PC-9 (cell line): Measurements from ENCODE around the gene NGB. TPM values are rescaled to one million over a fixed set of nuclear protein-coding genes. Genes with fewer than 3 reads are reported as not detected.

Experiments
- BruUV-seq: library from RNA; stranded (reverse); fragments of 400-500 nt; replicated peaks from 2 replicates; lab custom pipeline; 2021; lab: Mats Ljungman, UMichigan
- CTCF ChIA-PET: fragments of 300-600 bp; sonication (Branson Sonifier 250); formaldehyde crosslinking; loops from one replicate; lab custom pipeline; 2022; ENCODE audit warnings: antibody characterized with exemption; lab: Charles Lee
- POLR2A ChIA-PET: fragments of 300-600 bp; sonication (Branson Sonifier 250); formaldehyde crosslinking; loops from one replicate; lab custom pipeline; 2022; ENCODE audit warnings: antibody characterized with exemption; ENCODE audit not compliant: unreplicated experiment; lab: Charles Lee
- DNase-seq, 2 experiments: peaks; one replicate each; pipeline versions ENCODE4 v3.0.0 to v3.0.0-alpha.2; 2015 to 2022; ENCODE audit warnings: mixed read lengths in 1 of 2
- H2AFZ ChIP-seq: fragments of 200-600 bp; sonication (generic); 2 replicates; pipeline ENCODE4 v1.8.1; 2017; ENCODE audit warnings: antibody characterized with exemption
- H3F3A ChIP-seq: fragments of 200-600 bp; sonication (generic); 2 replicates; pipeline ENCODE4 v1.8.1; 2017; ENCODE audit warnings: antibody characterized with exemption, mild to moderate bottlenecking, low read depth; ENCODE audit not compliant: insufficient read depth
- H3K27ac ChIP-seq: fragments of 200-600 bp; sonication (generic); 2 replicates; pipeline ENCODE4 v1.6.1; 2016; ENCODE audit warnings: mixed run types
- H3K27me3 ChIP-seq: fragments of 200-600 bp; sonication (generic); 2 replicates; pipeline ENCODE4 v1.6.1; 2016; ENCODE audit warnings: low read depth, mixed run types; ENCODE audit not compliant: insufficient read depth
- H3K36me3 ChIP-seq: fragments of 200-600 bp; sonication (generic); 2 replicates; pipeline ENCODE4 v1.6.1; 2016; ENCODE audit warnings: low read depth, mixed run types
- H3K4me1 ChIP-seq: fragments of 200-600 bp; sonication (generic); replicated peaks from 2 replicates; pipeline ENCODE4 v1.6.1; 2016; ENCODE audit warnings: mixed run types; ENCODE audit not compliant: insufficient read depth
- H3K4me2 ChIP-seq: fragments of 200-600 bp; sonication (generic); 2 replicates; pipeline ENCODE4 v1.6.1; 2017; ENCODE audit warnings: mixed run types
- H3K4me3 ChIP-seq: fragments of 200-600 bp; sonication (generic); 2 replicates; pipeline ENCODE4 v1.6.1; 2016; ENCODE audit warnings: mixed run types
- H3K79me2 ChIP-seq: fragments of 200-600 bp; sonication (generic); 2 replicates; pipeline ENCODE4 v1.6.1; 2017; ENCODE audit warnings: low read depth, mixed run types
- H3K9me2 ChIP-seq: fragments of 200-600 bp; sonication (generic); 2 replicates; pipeline ENCODE4 v1.8.1; 2017; ENCODE audit warnings: mild to moderate bottlenecking; ENCODE audit not compliant: insufficient read depth
- H3K9me3 ChIP-seq: fragments of 200-600 bp; sonication (generic); 2 replicates; pipeline ENCODE4 v1.8.1; 2016; ENCODE audit warnings: low read depth; ENCODE audit not compliant: insufficient read depth
- H4K20me1 ChIP-seq: fragments of 200-600 bp; sonication (generic); 2 replicates; pipeline ENCODE4 v1.8.1; 2017; ENCODE audit not compliant: insufficient read depth
- EZH2 ChIP-seq: fragments of 200-600 bp; sonication (generic); IDR thresholded peaks from 2 replicates; pipeline ENCODE4 v1.8.0; 2017; ENCODE audit warnings: antibody characterized with exemption, low read depth
- intact Hi-C: fragments of 100-400 bp; cut with micrococcal nuclease; formaldehyde crosslinking; loops from one replicate; pipeline ENCODE4 v1.10.0; 2022; ENCODE audit not compliant: unreplicated experiment
- total RNA-seq: library from RNA; stranded (reverse); gene quantifications from 2 replicates; pipeline ENCODE4 v1.2.3, GENCODE V29; 2021
- TF ChIP-seq, protein P1 (sequence below): fragments of 200-600 bp; sonication (generic); conservative IDR thresholded peaks from 2 replicates; pipeline ENCODE4 v1.6.1; 2017; ENCODE audit warnings: mixed run types, antibody characterized with exemption, mild to moderate bottlenecking, moderate library complexity

NGB gene
- total RNA-seq, 1 experiment from 2014 or later: not detected

DNA sequence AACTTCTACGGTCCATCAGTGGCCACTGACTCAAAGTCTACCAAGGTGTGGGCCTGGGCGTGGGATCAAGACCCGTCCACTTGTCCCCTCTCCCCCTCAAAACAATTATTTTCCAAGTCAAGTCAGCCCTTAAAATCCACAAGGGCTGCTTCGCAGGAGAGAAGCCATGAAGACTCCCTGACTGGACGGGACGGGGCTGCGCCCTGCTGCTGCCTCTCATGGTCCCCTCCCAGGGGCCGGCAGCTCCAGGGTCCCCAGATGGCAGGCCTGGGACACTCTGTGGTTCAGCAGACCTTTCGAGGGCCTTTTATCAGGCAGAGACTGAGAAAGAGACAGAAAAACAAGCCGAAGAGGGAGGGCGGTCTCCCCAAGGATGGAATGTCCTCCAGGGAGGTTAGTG is 10.8 kb downstream of the NGB start:
- no peaks in the 10 kb centered on the region for H3K79me2 ChIP-seq
- DNase-seq: no peak
- TF ChIP-seq EZH2: no peak
- TF ChIP-seq, protein P1, sequence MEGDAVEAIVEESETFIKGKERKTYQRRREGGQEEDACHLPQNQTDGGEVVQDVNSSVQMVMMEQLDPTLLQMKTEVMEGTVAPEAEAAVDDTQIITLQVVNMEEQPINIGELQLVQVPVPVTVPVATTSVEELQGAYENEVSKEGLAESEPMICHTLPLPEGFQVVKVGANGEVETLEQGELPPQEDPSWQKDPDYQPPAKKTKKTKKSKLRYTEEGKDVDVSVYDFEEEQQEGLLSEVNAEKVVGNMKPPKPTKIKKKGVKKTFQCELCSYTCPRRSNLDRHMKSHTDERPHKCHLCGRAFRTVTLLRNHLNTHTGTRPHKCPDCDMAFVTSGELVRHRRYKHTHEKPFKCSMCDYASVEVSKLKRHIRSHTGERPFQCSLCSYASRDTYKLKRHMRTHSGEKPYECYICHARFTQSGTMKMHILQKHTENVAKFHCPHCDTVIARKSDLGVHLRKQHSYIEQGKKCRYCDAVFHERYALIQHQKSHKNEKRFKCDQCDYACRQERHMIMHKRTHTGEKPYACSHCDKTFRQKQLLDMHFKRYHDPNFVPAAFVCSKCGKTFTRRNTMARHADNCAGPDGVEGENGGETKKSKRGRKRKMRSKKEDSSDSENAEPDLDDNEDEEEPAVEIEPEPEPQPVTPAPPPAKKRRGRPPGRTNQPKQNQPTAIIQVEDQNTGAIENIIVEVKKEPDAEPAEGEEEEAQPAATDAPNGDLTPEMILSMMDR: no peak
- no peaks in the 10 kb centered on the region for H3K4me1 ChIP-seq
- H3K9me3 ChIP-seq: no peaks in the 10 kb centered on the region
- CTCF ChIA-PET: no interaction called here
- no TSS peak for BruUV-seq
- H3K4me3 ChIP-seq: no peak overlapping the region
- no peak overlapping the region for H3K27ac ChIP-seq
- POLR2A ChIA-PET: no interaction called here
- H4K20me1 ChIP-seq: no peaks in the 10 kb centered on the region
- no peaks in the 10 kb centered on the region for H3K9me2 ChIP-seq
- H2AFZ ChIP-seq: no peak overlapping the region
- no peaks in the 10 kb centered on the region for H3K36me3 ChIP-seq
- H3K4me2 ChIP-seq: no peak overlapping the region
- peaks cover 100% of the 10 kb centered on the region for H3K27me3 ChIP-seq
- intact Hi-C loops: no loop called here
- H3F3A ChIP-seq: no peaks in the 10 kb centered on the region

DNA sequence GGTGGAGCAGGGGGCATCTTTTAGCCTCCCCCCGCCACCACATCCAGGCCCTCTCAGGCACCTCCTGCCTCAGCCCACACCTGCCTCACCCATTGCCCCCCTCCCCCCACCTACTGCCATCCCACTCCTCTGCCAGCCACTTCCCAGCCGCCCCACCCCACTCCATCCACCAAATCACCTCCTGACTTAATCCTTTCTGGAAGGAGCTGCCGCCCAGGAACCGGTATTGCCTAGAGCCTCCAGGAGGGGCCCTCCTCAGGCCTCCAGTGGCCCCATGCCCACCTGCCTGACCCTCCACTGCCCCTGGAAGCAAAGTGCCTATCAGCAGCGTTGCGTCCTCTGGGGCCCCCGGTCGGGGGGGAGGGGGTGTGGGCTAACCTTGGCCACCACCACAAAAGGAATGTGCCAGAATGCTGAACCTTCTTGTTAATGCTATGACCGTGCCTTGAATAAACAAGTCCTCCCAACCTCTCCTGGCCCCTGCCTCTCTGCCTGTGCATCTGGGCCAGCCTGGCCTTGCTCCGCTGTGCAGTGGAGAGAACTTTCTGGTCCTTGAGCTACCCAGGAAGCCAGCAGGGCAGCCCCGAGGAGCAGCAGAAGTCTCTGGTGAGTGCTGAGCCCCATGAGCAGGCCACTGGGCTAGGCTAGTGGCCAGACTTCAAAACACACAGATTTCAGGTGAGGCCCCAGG is 11.8 kb downstream of the NGB start:
- Histone ChIP-seq H3K9me2 (no peaks in the 10 kb centered on the region), H3K4me1 (no peaks in the 10 kb centered on the region), H3K4me2 (no peak overlapping the region), H3K36me3 (no peaks in the 10 kb centered on the region), H3K9me3 (no peaks in the 10 kb centered on the region), H3K27ac (no peak overlapping the region), H2AFZ (no peak overlapping the region), H3K27me3 (peaks cover 100% of the 10 kb centered on the region), H3K79me2 (no peaks in the 10 kb centered on the region), H3K4me3 (no peak overlapping the region), H4K20me1 (no peaks in the 10 kb centered on the region), H3F3A (no peaks in the 10 kb centered on the region)
- BruUV-seq: no TSS peak
- CTCF ChIA-PET: no interaction called here
- no peak for DNase-seq
- POLR2A ChIA-PET: no interaction called here
- intact Hi-C loops: no loop called here
- TF ChIP-seq EZH2: no peak
- TF ChIP-seq, protein P1: no peak

DNA sequence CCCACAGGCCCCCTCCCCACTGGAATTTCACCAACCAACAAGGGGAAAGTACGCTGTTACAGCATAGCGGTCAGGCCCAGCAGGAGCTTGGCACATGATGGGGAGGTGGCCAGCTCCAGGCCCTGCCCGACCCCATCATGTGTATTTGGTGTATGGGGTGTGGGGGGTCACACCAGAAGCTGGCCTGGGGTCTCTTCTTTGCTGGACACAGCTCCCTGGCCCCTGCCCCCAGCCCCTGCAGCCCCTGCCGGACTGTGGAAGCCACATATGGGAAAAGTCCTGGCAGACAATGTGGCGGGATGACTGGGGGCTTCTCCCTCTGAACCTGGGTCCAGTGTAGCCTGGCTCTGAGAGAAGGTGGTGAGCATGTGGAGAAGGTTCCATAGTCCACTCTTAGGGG is 12.4 kb downstream of the NGB start:
- Histone ChIP-seq H3K36me3 (no peaks in the 10 kb centered on the region), H2AFZ (no peak overlapping the region), H3F3A (no peaks in the 10 kb centered on the region), H4K20me1 (no peaks in the 10 kb centered on the region), H3K27me3 (peaks cover 100% of the 10 kb centered on the region), H3K4me3 (no peak overlapping the region), H3K79me2 (no peaks in the 10 kb centered on the region), H3K4me1 (no peaks in the 10 kb centered on the region), H3K4me2 (no peak overlapping the region), H3K9me3 (no peaks in the 10 kb centered on the region), H3K27ac (no peak overlapping the region), H3K9me2 (no peaks in the 10 kb centered on the region)
- ChIA-PET CTCF (no interaction called here), POLR2A (no interaction called here)
- TF ChIP-seq, protein P1: no peak
- no peak for TF ChIP-seq EZH2
- intact Hi-C loops: no loop called here
- no TSS peak for BruUV-seq
- no peak for DNase-seq
